K562 (cell line): ENCODE results near the gene ZNF512B. TPM values are rescaled to one million over a fixed set of nuclear protein-coding genes. Genes with fewer than 3 reads are reported as not detected.

Experiments used
- ATF2 ChIP-seq: sonication (generic); formaldehyde crosslinking; IDR thresholded peaks from 2 replicates; pipeline ENCODE4 v1.8.1; 2022; ENCODE audit warnings: missing genetic modification reagents
- CTCF ChIP-seq, 3 experiments: IDR thresholded peaks in 2 of 3; conservative IDR thresholded peaks in 1 of 3; 2 replicates each; pipeline ENCODE4 v1.5.1; 2011 to 2012; ENCODE audit warnings: low read length in 3 of 3, mild to moderate bottlenecking in 3 of 3, control low read depth in 2 of 3, improper control_type of control experiment in 1 of 3, inconsistent platforms in 1 of 3, low read depth in 1 of 3, mixed read lengths in 1 of 3, moderate library complexity in 1 of 3; ENCODE audit not compliant: insufficient read depth in 2 of 3
- EGR1 ChIP-seq: fragments of 450-650 bp; conservative IDR thresholded peaks from 2 replicates; pipeline ENCODE4 v1.6.1; 2017; ENCODE audit warnings: mild to moderate bottlenecking
- GMEB1 ChIP-seq: fragments of 250-450 bp; sonication (Bioruptor Pico); IDR thresholded peaks from 2 replicates; pipeline ENCODE4 v1.4.0; 2020; ENCODE audit warnings: mild to moderate bottlenecking
- HEY1 ChIP-seq: fragments of 250-450 bp; sonication (Bioruptor Pico); IDR thresholded peaks from 2 replicates; pipeline ENCODE4 v1.5.0; 2020; ENCODE audit warnings: mild to moderate bottlenecking, moderate library complexity, borderline replicate concordance
- NUFIP1 ChIP-seq: fragments of 450-650 bp; IDR thresholded peaks from 2 replicates; pipeline ENCODE4 v1.6.1; 2018; ENCODE audit not compliant: partially characterized antibody
- RAD21 ChIP-seq, 2 experiments: fragments of 250-450 bp in 1 of 2; fragments of 450-650 bp in 1 of 2; sonication (Bioruptor Pico) in 1 of 2; formaldehyde crosslinking in 1 of 2; IDR thresholded peaks in 1 of 2; conservative IDR thresholded peaks in 1 of 2; 2 replicates each; pipeline versions ENCODE4 v1.4.0 to v1.8.0; 2020 to 2022; ENCODE audit warnings: mild to moderate bottlenecking in 2 of 2, moderate library complexity in 1 of 2
- RUNX1 ChIP-seq: sonication (generic); IDR thresholded peaks from 2 replicates; pipeline ENCODE4 v1.6.1; 2016; ENCODE audit warnings: antibody characterized with exemption, low read depth
- ZNF584 ChIP-seq: fragments of 200-800 bp; sonication (Bioruptor generic); IDR thresholded peaks from 2 replicates; pipeline ENCODE4 v1.6.1; 2016; ENCODE audit warnings: low read depth, mild to moderate bottlenecking, missing genetic modification characterization, missing compliant biosample characterization
- ZNF717 ChIP-seq: fragments of 250-450 bp; sonication (Bioruptor Pico); IDR thresholded peaks from 2 replicates; pipeline ENCODE4 v1.5.0; 2021
- ZNF785 ChIP-seq: fragments of 250-450 bp; sonication (Bioruptor Pico); IDR thresholded peaks from 2 replicates; pipeline ENCODE4 v1.4.0; 2020; ENCODE audit warnings: mild to moderate bottlenecking
- polyA plus RNA-seq, 8 experiments: library from polyadenylated mRNA; depleted of rRNA in 4 of 8; stranded (reverse) in 5 of 8; unstranded in 3 of 8; fragments of >200 nt; fragmentation: Nextera tagmentation in 2 of 8; fragmentation: Illumina TruSeq in 1 of 8; extraction: Ambion mirVana in 2 of 8; extraction: Trizol in 1 of 8; gene quantifications; 2 replicates each; pipeline versions ENCODE4 v1.2.1 to v1.2.3, GENCODE V29; 2011 to 2014; ENCODE audit warnings: inconsistent platforms in 1 of 8, missing spikeins in 1 of 8
- total RNA-seq, 7 experiments: library from RNA; depleted of rRNA in 6 of 7; stranded (reverse); fragments of >200 nt in 6 of 7; fragmentation: Illumina TruSeq in 2 of 7; extraction: Trizol in 2 of 7; gene quantifications; 2 replicates each; pipeline versions ENCODE4 v1.2.1 to v1.2.3, GENCODE V29; 2011 to 2021; ENCODE audit warnings: low replicate concordance in 1 of 7

Gene ZNF512B
- total and polyA plus RNA-seq, 9 of the 15 experiments (the other 6 are each of a cell fraction or from before 2014, with no cell fraction given) = 0.01 to 27.8 (median 8.2) TPM

GRCh38 chr20:63955281-63955826, 14.4 kb downstream of the ZNF512B start (continued):
- TF ChIP-seq ATF2 (CRISPR knock-in tag) = no peak
- 0 out of 2 replicates have a peak, but pooled peaks have one; percentile 11 for TF ChIP-seq RUNX1
- TF ChIP-seq CTCF (IDR thresholded peaks at IDR 0.05 in 2 of 3, conservative IDR thresholded peaks at IDR 0.05 in 1 of 3; ENCODE audit: insufficient read depth in 2 of 3, low read depth in 1 of 3, low read length in 3 of 3) = peak in 2 of 3 experiments; percentile 56 to 74; a peak in 4 of 6 replicates
- TF ChIP-seq RAD21 (CRISPR knock-in tag; conservative IDR thresholded peaks at IDR 0.05 in 1 of 2, IDR thresholded peaks at IDR 0.05 in 1 of 2) = peak in 1 of 2 experiments; percentile 29; a peak in 1 of 4 replicates
- no peak for TF ChIP-seq HEY1 (CRISPR knock-in tag)
- TF ChIP-seq NUFIP1 = no peak
- TF ChIP-seq GMEB1 = 0 out of 2 replicates have a peak, but pooled peaks have one; percentile 10
- peak; percentile 52 for TF ChIP-seq EGR1
- no peak for TF ChIP-seq ZNF584 (CRISPR knock-in tag)
- no peak for TF ChIP-seq ZNF717 (CRISPR knock-in tag)
- no peak for TF ChIP-seq ZNF785 (CRISPR knock-in tag)
- TF ChIP-seq, all 486 proteins: peak for 14
